D721Med (cell line): ENCODE measurements around the gene NOS2.

Experiments
- DNase-seq: peaks from one replicate; pipeline ENCODE4 v3.0.0; 2011; ENCODE audit warnings: low spot score; ENCODE audit not compliant: insufficient read length
- FAIRE-seq: peaks from 2 replicates; lab custom pipeline; 2011; peaks lifted over from hg19 to GRCh38; lab: Jason Lieb, UNC
- TF ChIP-seq, protein P1 (sequence below): IDR thresholded peaks from 2 replicates; pipeline ENCODE4 v1.5.1; 2012; ENCODE audit warnings: mild to moderate bottlenecking, control low read depth; ENCODE audit not compliant: insufficient read depth; ENCODE audit errors: missing control alignments

Gene NOS2

GRCh38 chr17:27780828-27781404 lies 19.4 kb downstream of the NOS2 start:
- no peak for DNase-seq
- TF ChIP-seq, protein P1, sequence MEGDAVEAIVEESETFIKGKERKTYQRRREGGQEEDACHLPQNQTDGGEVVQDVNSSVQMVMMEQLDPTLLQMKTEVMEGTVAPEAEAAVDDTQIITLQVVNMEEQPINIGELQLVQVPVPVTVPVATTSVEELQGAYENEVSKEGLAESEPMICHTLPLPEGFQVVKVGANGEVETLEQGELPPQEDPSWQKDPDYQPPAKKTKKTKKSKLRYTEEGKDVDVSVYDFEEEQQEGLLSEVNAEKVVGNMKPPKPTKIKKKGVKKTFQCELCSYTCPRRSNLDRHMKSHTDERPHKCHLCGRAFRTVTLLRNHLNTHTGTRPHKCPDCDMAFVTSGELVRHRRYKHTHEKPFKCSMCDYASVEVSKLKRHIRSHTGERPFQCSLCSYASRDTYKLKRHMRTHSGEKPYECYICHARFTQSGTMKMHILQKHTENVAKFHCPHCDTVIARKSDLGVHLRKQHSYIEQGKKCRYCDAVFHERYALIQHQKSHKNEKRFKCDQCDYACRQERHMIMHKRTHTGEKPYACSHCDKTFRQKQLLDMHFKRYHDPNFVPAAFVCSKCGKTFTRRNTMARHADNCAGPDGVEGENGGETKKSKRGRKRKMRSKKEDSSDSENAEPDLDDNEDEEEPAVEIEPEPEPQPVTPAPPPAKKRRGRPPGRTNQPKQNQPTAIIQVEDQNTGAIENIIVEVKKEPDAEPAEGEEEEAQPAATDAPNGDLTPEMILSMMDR = no peak
- FAIRE-seq = no peak

DNA sequence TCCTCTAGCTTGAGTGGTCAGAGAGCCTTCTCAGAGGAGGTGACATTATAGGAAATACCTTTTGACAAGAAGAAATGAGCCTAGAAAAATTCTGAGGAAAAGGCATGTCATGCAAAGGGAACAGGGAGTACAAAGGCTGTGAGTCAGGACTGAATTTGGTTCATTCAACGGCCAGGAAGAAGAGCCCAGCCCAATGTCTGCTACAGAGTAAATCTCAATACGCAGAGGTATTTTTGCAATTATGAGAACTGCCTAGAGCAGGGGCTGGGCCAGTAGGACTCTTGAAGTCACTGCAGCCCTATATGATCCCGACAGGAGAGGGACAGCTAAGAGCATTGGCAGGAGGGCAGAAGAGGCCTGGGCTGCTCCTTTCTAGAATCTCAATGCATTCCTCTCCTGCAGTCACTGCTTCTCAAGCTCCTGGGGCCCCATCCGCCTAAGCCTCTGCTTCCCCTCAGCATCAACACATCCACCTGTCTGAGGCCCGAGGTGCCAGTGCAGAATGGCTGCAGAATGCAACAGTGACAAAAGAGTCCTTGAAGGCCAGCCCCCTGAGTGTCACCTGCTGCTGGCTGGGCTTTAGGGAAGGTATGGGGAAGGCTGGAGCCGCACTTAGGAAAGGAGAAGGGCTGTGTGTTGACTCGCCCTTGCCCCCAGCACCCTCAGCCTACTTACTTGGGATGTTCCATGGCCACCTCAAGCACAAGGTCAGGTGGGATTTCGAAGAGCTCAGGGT lies 20.1 kb downstream of the NOS2 start:
- DNase-seq = no peak
- no peak for FAIRE-seq
- TF ChIP-seq, protein P1 = no peak

GRCh38 chr17:27778183-27778582 lies 22.1 kb downstream of the NOS2 start:
- TF ChIP-seq, protein P1 = no peak
- DNase-seq = no peak
- no peak for FAIRE-seq

- FAIRE-seq = no peak
- DNase-seq = no peak
- TF ChIP-seq, protein P1 = no peak
Measured at GRCh38 chr17:27776882-27777624, 23.3 kb downstream of the NOS2 start.

DNA sequence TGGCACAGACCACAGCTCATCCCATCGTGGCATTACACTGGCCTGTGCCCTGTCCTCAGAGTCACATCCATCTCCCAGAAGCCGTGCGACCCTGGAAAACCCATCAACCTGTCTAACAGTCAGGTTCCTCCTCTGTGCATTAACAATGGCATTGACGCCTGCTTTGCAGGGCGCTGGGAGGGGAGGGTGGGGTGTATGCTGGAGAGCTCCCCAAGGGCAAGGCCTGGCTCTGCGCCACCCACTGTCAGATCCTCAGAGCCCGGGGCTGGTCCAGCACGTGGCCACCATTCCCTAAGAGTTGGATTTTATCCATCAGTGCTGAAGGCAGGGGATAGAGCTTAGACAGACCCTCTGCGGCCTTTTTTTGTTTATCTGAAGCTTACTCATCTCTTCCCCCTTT lies 28.7 kb downstream of the NOS2 start:
- TF ChIP-seq, protein P1 = no peak
- FAIRE-seq (no peak), DNase-seq (no peak)

GRCh38 chr17:27770877-27771276 lies 29.5 kb downstream of the NOS2 start:
- DNase-seq (no peak), FAIRE-seq (no peak)
- TF ChIP-seq, protein P1 = no peak
